ENCODE data around the gene CTBP2. TPM values are rescaled to one million over a fixed set of nuclear protein-coding genes. Genes with fewer than 3 reads are reported as not detected.

CTBP2 gene
- total RNA-seq, 1 experiment from 2014 or later, result 97.2 TPM

DNA sequence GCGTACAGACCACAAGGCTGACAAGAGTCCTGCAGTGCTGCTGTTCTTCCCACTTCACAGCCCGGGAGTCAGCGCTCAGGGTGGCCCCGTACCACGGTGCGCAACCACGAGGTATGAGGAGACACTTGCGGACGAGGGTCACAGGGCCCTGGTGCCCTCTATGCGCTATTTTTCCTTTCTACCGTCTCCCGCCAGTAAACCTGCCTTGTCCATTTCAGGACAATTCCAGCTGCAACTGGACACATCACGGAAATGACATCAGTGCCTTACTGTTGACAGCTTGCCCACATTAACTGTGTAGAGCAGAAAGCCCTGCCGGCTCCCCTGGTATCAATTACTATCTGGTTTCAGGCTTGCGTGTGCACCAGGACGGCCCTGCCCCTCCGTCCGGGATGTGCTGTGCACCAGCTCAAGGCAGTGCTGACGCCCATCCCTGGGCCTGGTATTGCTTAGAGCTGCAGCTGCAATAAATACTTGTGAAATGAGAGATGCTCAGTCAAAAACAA lies 153.4 kb downstream of the CTBP2 start:
- H3K4me1 Mint-ChIP-seq (ENCODE audit: low read depth, unreplicated experiment), result no peaks in the 10 kb centered on the region
- peaks cover 57% of the 10 kb centered on the region for H3K36me3 Mint-ChIP-seq (ENCODE audit: insufficient read depth, unreplicated experiment)
- H3K9me3 ChIP-seq, result no peaks in the 10 kb centered on the region
- intact Hi-C loops (cut with micrococcal nuclease; ENCODE audit: unreplicated experiment), result loop anchor here (5.0 kb wide), 1 partner anchor 55 kb away; no protein-coding TSS in a partner anchor
- H3K27me3 ChIP-seq (replicated peaks; ENCODE audit: control insufficient read depth, insufficient read depth, low read length), result no peaks in the 10 kb centered on the region
- ChIA-PET CTCF (no interaction called here), POLR2A (no interaction called here)
- H3K4me3 Mint-ChIP-seq (ENCODE audit: unreplicated experiment), result no peak overlapping the region
- no TSS peak for BruUV-seq (replicated peaks)
- peaks cover 2% of the 10 kb centered on the region for H3K36me3 ChIP-seq (ENCODE audit: control insufficient read depth, insufficient read depth, low read length)
- H3K27ac Mint-ChIP-seq (ENCODE audit: unreplicated experiment), result no peak overlapping the region
- no peaks in the 10 kb centered on the region for H3K27me3 Mint-ChIP-seq (ENCODE audit: insufficient read depth, unreplicated experiment)
- H3K9me3 Mint-ChIP-seq (ENCODE audit: unreplicated experiment), result no peaks in the 10 kb centered on the region
- no peak overlapping the region for H3K4me3 ChIP-seq (ENCODE audit: low read depth, low read length)
- DNase-seq, result no peak
- H3K4me1 ChIP-seq, result no peaks in the 10 kb centered on the region
- TF ChIP-seq CTCF (IDR thresholded peaks at IDR 0.05; ENCODE audit: insufficient read depth in 1 of 2, low read depth in 1 of 2, low read length in 1 of 2, severe bottlenecking in 1 of 2, unreplicated experiment in 1 of 2), result no peak

GRCh38 chr10:125006188-125006680 lies 154.1 kb downstream of the CTBP2 start:
- Histone ChIP-seq H3K4me1 (no peaks in the 10 kb centered on the region), H3K4me3 (ENCODE audit: low read depth, low read length) (no peak overlapping the region), H3K9me3 (no peaks in the 10 kb centered on the region), H3K27me3 (replicated peaks; ENCODE audit: control insufficient read depth, insufficient read depth, low read length) (no peaks in the 10 kb centered on the region), H3K36me3 (ENCODE audit: control insufficient read depth, insufficient read depth, low read length) (peaks cover 2% of the 10 kb centered on the region)
- ChIA-PET CTCF (no interaction called here), POLR2A (no interaction called here)
- Mint-ChIP-seq H3K27ac (ENCODE audit: unreplicated experiment) (no peak overlapping the region), H3K4me1 (ENCODE audit: low read depth, unreplicated experiment) (no peaks in the 10 kb centered on the region), H3K36me3 (ENCODE audit: insufficient read depth, unreplicated experiment) (peaks cover 57% of the 10 kb centered on the region), H3K9me3 (ENCODE audit: unreplicated experiment) (no peaks in the 10 kb centered on the region), H3K27me3 (ENCODE audit: insufficient read depth, unreplicated experiment) (no peaks in the 10 kb centered on the region), H3K4me3 (ENCODE audit: unreplicated experiment) (no peak overlapping the region)
- no peak for TF ChIP-seq CTCF (IDR thresholded peaks at IDR 0.05; ENCODE audit: insufficient read depth in 1 of 2, low read depth in 1 of 2, low read length in 1 of 2, severe bottlenecking in 1 of 2, unreplicated experiment in 1 of 2)
- BruUV-seq (replicated peaks), result no TSS peak
- intact Hi-C loops (cut with micrococcal nuclease; ENCODE audit: unreplicated experiment), result loop anchor here (5.0 kb wide), 1 partner anchor 56 kb away; no protein-coding TSS in a partner anchor
- peak in 1 of 2 experiments; percentile 9 for DNase-seq

GRCh38 chr10:125005312-125006187 lies 154.8 kb downstream of the CTBP2 start:
- ChIA-PET POLR2A (no interaction called here), CTCF (no interaction called here)
- Histone ChIP-seq H3K9me3 (no peaks in the 10 kb centered on the region), H3K36me3 (ENCODE audit: control insufficient read depth, insufficient read depth, low read length) (peaks cover 2% of the 10 kb centered on the region), H3K4me1 (no peaks in the 10 kb centered on the region), H3K4me3 (ENCODE audit: low read depth, low read length) (no peak overlapping the region), H3K27me3 (replicated peaks; ENCODE audit: control insufficient read depth, insufficient read depth, low read length) (no peaks in the 10 kb centered on the region)
- no peaks in the 10 kb centered on the region for H3K27me3 Mint-ChIP-seq (ENCODE audit: insufficient read depth, unreplicated experiment)
- peak in 1 of 2 experiments; percentile 27 for DNase-seq
- no peaks in the 10 kb centered on the region for H3K4me1 Mint-ChIP-seq (ENCODE audit: low read depth, unreplicated experiment)
- H3K27ac Mint-ChIP-seq (ENCODE audit: unreplicated experiment), result no peak overlapping the region
- H3K36me3 Mint-ChIP-seq (ENCODE audit: insufficient read depth, unreplicated experiment), result peaks cover 62% of the 10 kb centered on the region
- intact Hi-C loops (cut with micrococcal nuclease; ENCODE audit: unreplicated experiment), result loop anchor here (5.0 kb wide), 1 partner anchor 57 kb away; no protein-coding TSS in a partner anchor
- BruUV-seq (replicated peaks), result no TSS peak
- TF ChIP-seq CTCF (IDR thresholded peaks at IDR 0.05; ENCODE audit: insufficient read depth in 1 of 2, low read depth in 1 of 2, low read length in 1 of 2, severe bottlenecking in 1 of 2, unreplicated experiment in 1 of 2), result no peak
- H3K4me3 Mint-ChIP-seq (ENCODE audit: unreplicated experiment), result no peak overlapping the region
- no peaks in the 10 kb centered on the region for H3K9me3 Mint-ChIP-seq (ENCODE audit: unreplicated experiment)
